Neural progenitor cell (in vitro differentiated cells): ENCODE data around the gene UBAP2L. TPM values are rescaled to one million over a fixed set of nuclear protein-coding genes. Genes with fewer than 3 reads are reported as not detected.

Experiments used
- DNase-seq: peaks from one replicate; pipeline ENCODE4 v3.0.0-alpha.2; 2016; ENCODE audit warnings: low spot score
- H2AFZ ChIP-seq: fragments of 200-600 bp; sonication (generic); replicated peaks from 2 replicates; pipeline ENCODE4 v1.6.1; 2016; ENCODE audit warnings: antibody characterized with exemption
- H3F3A ChIP-seq: fragments of 200-600 bp; sonication (generic); 2 replicates; pipeline ENCODE4 v1.6.1; 2016; ENCODE audit warnings: antibody characterized with exemption, low read depth
- H3K27ac ChIP-seq: fragments of 200-600 bp; sonication (generic); 2 replicates; pipeline ENCODE4 v1.5.1; 2016; ENCODE audit warnings: mild to moderate bottlenecking
- H3K27me3 ChIP-seq: fragments of 200-600 bp; sonication (generic); 2 replicates; pipeline ENCODE4 v1.6.1; 2016; ENCODE audit warnings: mild to moderate bottlenecking, moderate library complexity
- H3K36me3 ChIP-seq: fragments of 200-600 bp; sonication (generic); 2 replicates; pipeline ENCODE4 v1.5.1; 2016
- H3K4me1 ChIP-seq: fragments of 200-600 bp; sonication (generic); 2 replicates; pipeline ENCODE4 v1.6.1; 2016; ENCODE audit warnings: mixed run types
- H3K4me2 ChIP-seq: fragments of 200-600 bp; sonication (generic); 2 replicates; pipeline ENCODE4 v1.6.1; 2016
- H3K4me3 ChIP-seq: fragments of 200-600 bp; sonication (generic); 2 replicates; pipeline ENCODE4 v1.5.1; 2016
- H3K79me2 ChIP-seq: fragments of 200-600 bp; sonication (generic); 2 replicates; pipeline ENCODE4 v1.6.1; 2016; ENCODE audit warnings: low read depth
- H3K9ac ChIP-seq: fragments of 200-600 bp; sonication (generic); 2 replicates; pipeline ENCODE4 v1.6.1; 2016
- H3K9me3 ChIP-seq: fragments of 200-600 bp; sonication (generic); 2 replicates; pipeline ENCODE4 v1.5.1; 2016; ENCODE audit warnings: low read depth
- H4K20me1 ChIP-seq: fragments of 200-600 bp; sonication (generic); 2 replicates; pipeline ENCODE4 v1.6.1; 2016; ENCODE audit warnings: low read depth
- H3K27ac Mint-ChIP-seq: 3 replicates; pipeline ENCODE4 v1.8.0; 2021; ENCODE audit warnings: mixed read lengths
- H3K27me3 Mint-ChIP-seq: 2 replicates; pipeline ENCODE4 v1.8.0; 2022; ENCODE audit warnings: low read depth, mild to moderate bottlenecking, inconsistent platforms, moderate library complexity, mixed read lengths; ENCODE audit not compliant: insufficient read depth
- H3K36me3 Mint-ChIP-seq: 3 replicates; pipeline ENCODE4 v1.8.0; 2021; ENCODE audit warnings: mixed read lengths
- H3K4me1 Mint-ChIP-seq: 3 replicates; pipeline ENCODE4 v1.8.0; 2021; ENCODE audit warnings: mixed read lengths
- H3K4me3 Mint-ChIP-seq: 3 replicates; pipeline ENCODE4 v1.8.0; 2021; ENCODE audit warnings: mild to moderate bottlenecking, moderate library complexity, mixed read lengths
- H3K9me3 Mint-ChIP-seq: 3 replicates; pipeline ENCODE4 v1.8.0; 2020; ENCODE audit warnings: mixed read lengths
- CTCF ChIP-seq: fragments of 200-600 bp; sonication (generic); IDR thresholded peaks from 2 replicates; pipeline ENCODE4 v1.5.1; 2017; ENCODE audit warnings: antibody characterized with exemption, mild to moderate bottlenecking
- EZH2 ChIP-seq: fragments of 200-600 bp; sonication (generic); IDR thresholded peaks from 2 replicates; pipeline ENCODE4 v1.6.1; 2017; ENCODE audit warnings: antibody characterized with exemption, mild to moderate bottlenecking, moderate library complexity
- EZH2phosphoT487 ChIP-seq: fragments of 200-600 bp; sonication (generic); IDR thresholded peaks from 2 replicates; pipeline ENCODE4 v1.6.1; 2017; ENCODE audit warnings: antibody characterized with exemption
- total RNA-seq: library from RNA; depleted of rRNA; stranded (reverse); fragments of >200 nt; gene quantifications from 2 replicates; pipeline ENCODE4 v1.2.3, GENCODE V29; 2015; ENCODE audit warnings: low replicate concordance

Gene UBAP2L
- total RNA-seq, 1 donor from 2014 or later: 148 TPM

GRCh38 chr1:154239491-154239890 is 18.7 kb downstream of the UBAP2L start:
- TF ChIP-seq EZH2 (no peak), CTCF (no peak), EZH2phosphoT487 (no peak)
- no peaks in the 10 kb centered on the region for H3K27me3 ChIP-seq

GRCh38 chr1:154240294-154240833 is 19.6 kb downstream of the UBAP2L start:
- H3K9me3 ChIP-seq: no peaks in the 10 kb centered on the region
- H3K27ac Mint-ChIP-seq: no peak overlapping the region
- H3K9me3 Mint-ChIP-seq: no peaks in the 10 kb centered on the region
- no peak overlapping the region for H3K4me3 ChIP-seq
- no peak overlapping the region for H3K27ac ChIP-seq
- H3K27me3 Mint-ChIP-seq: no peaks in the 10 kb centered on the region
- no peak overlapping the region for H3K9ac ChIP-seq
- H3K4me2 ChIP-seq: no peak overlapping the region
- no peak overlapping the region for H3K4me3 Mint-ChIP-seq
- DNase-seq: no peak
- peaks cover 15% of the 10 kb centered on the region for H3K36me3 ChIP-seq
- H3F3A ChIP-seq: no peaks in the 10 kb centered on the region
- no peaks in the 10 kb centered on the region for H3K4me1 ChIP-seq
- no peaks in the 10 kb centered on the region for H3K27me3 ChIP-seq
- H4K20me1 ChIP-seq: peaks cover 63% of the 10 kb centered on the region
- TF ChIP-seq EZH2 (no peak), EZH2phosphoT487 (no peak), CTCF (no peak)
- H3K79me2 ChIP-seq: peaks cover 60% of the 10 kb centered on the region
- no peaks in the 10 kb centered on the region for H3K4me1 Mint-ChIP-seq
- no peak overlapping the region for H2AFZ ChIP-seq
- peaks cover 46% of the 10 kb centered on the region for H3K36me3 Mint-ChIP-seq

More at GRCh38 chr1:154239491-154239890, 18.7 kb downstream of the UBAP2L start:
- H3K9me3 Mint-ChIP-seq: no peaks in the 10 kb centered on the region
- peaks cover 48% of the 10 kb centered on the region for H3K36me3 Mint-ChIP-seq
- no peak overlapping the region for H3K27ac Mint-ChIP-seq
- Histone ChIP-seq H4K20me1 (peaks cover 61% of the 10 kb centered on the region), H3K4me2 (no peak overlapping the region), H3K9ac (no peak overlapping the region), H2AFZ (no peak overlapping the region), H3F3A (no peaks in the 10 kb centered on the region), H3K4me1 (no peaks in the 10 kb centered on the region), H3K27ac (no peak overlapping the region), H3K79me2 (peaks cover 67% of the 10 kb centered on the region), H3K4me3 (no peak overlapping the region), H3K36me3 (peaks cover 15% of the 10 kb centered on the region), H3K9me3 (no peaks in the 10 kb centered on the region)
- no peaks in the 10 kb centered on the region for H3K27me3 Mint-ChIP-seq
- DNase-seq: no peak
- no peaks in the 10 kb centered on the region for H3K4me1 Mint-ChIP-seq
- no peak overlapping the region for H3K4me3 Mint-ChIP-seq

GRCh38 chr1:154241703-154242351 is 21.1 kb downstream of the UBAP2L start:
- Histone ChIP-seq H3K79me2 (peaks cover 48% of the 10 kb centered on the region), H4K20me1 (peaks cover 60% of the 10 kb centered on the region), H3K36me3 (peaks cover 24% of the 10 kb centered on the region)

More at GRCh38 chr1:154241703-154242351, 21.1 kb downstream of the UBAP2L start:
- DNase-seq: no peak
- Histone ChIP-seq H3K9me3 (no peaks in the 10 kb centered on the region), H3K4me2 (no peak overlapping the region), H3K9ac (no peak overlapping the region), H2AFZ (no peak overlapping the region), H3K27me3 (no peaks in the 10 kb centered on the region), H3F3A (no peaks in the 10 kb centered on the region), H3K27ac (no peak overlapping the region), H3K4me3 (no peak overlapping the region), H3K4me1 (no peaks in the 10 kb centered on the region)
- Mint-ChIP-seq H3K9me3 (no peaks in the 10 kb centered on the region), H3K36me3 (peaks cover 39% of the 10 kb centered on the region), H3K4me3 (no peak overlapping the region), H3K4me1 (no peaks in the 10 kb centered on the region), H3K27ac (no peak overlapping the region), H3K27me3 (no peaks in the 10 kb centered on the region)
- TF ChIP-seq EZH2 (no peak), EZH2phosphoT487 (no peak), CTCF (no peak)
